NT2/D1 (cell line): ENCODE results near the gene BMP6.

Source experiments
- DNase-seq: peaks from one replicate; pipeline ENCODE4 v3.0.0-alpha.2; 2011; ENCODE audit warnings: low read depth, low spot score
- H3K27me3 ChIP-seq: 2 replicates; pipeline ENCODE4 v1.6.0; 2011; ENCODE audit warnings: mild to moderate bottlenecking; ENCODE audit not compliant: insufficient read length, insufficient read depth
- H3K36me3 ChIP-seq: 2 replicates; pipeline ENCODE4 v1.6.1; 2011; ENCODE audit warnings: mild to moderate bottlenecking, low read length, mixed read lengths; ENCODE audit not compliant: insufficient read depth, insufficient read length
- H3K4me1 ChIP-seq: 2 replicates; pipeline ENCODE4 v1.5.1; 2011; ENCODE audit not compliant: insufficient read depth, insufficient read length
- H3K4me3 ChIP-seq: 2 replicates; pipeline ENCODE4 v1.5.1; 2011; ENCODE audit warnings: low read depth; ENCODE audit not compliant: insufficient read length
- H3K9ac ChIP-seq: 2 replicates; pipeline ENCODE4 v1.6.0; 2011; ENCODE audit warnings: low read depth; ENCODE audit not compliant: insufficient read length
- H3K9me3 ChIP-seq: 2 replicates; pipeline ENCODE4 v1.5.1; 2011; ENCODE audit warnings: mild to moderate bottlenecking, low read length; ENCODE audit not compliant: insufficient read depth
- SUZ12 ChIP-seq: IDR thresholded peaks from 2 replicates; pipeline ENCODE4 v1.6.1; 2011; ENCODE audit not compliant: insufficient read length, insufficient read depth; ENCODE audit errors: extremely low read depth
- YY1 ChIP-seq: IDR thresholded peaks from 2 replicates; pipeline ENCODE4 v1.6.1; 2011; ENCODE audit not compliant: insufficient read length, insufficient read depth
- ZNF274 ChIP-seq: IDR thresholded peaks from 2 replicates; pipeline ENCODE4 v1.6.1; 2011; ENCODE audit warnings: mild to moderate bottlenecking, low read depth, low read length

BMP6 gene

GRCh38 chr6:7697820-7698623, 27.9 kb upstream of the BMP6 start:
- no peaks in the 10 kb centered on the region; the same call in 1 of the 2 replicates for H3K9me3 ChIP-seq
- no peak overlapping the region for H3K4me3 ChIP-seq
- DNase-seq, result no peak
- H3K36me3 ChIP-seq, result no peaks in the 10 kb centered on the region
- H3K27me3 ChIP-seq, result no peaks in the 10 kb centered on the region
- no peak for TF ChIP-seq YY1
- no peak for TF ChIP-seq SUZ12
- no peak for TF ChIP-seq ZNF274
- no peaks in the 10 kb centered on the region for H3K4me1 ChIP-seq
- no peak overlapping the region for H3K9ac ChIP-seq

- no peaks in the 10 kb centered on the region for H3K27me3 ChIP-seq
- no peak overlapping the region for H3K4me3 ChIP-seq
- TF ChIP-seq ZNF274 (no peak), YY1 (no peak), SUZ12 (no peak)
- H3K9me3 ChIP-seq, result no peaks in the 10 kb centered on the region; the same call in 1 of the 2 replicates
- no peak for DNase-seq
- no peaks in the 10 kb centered on the region for H3K4me1 ChIP-seq
- H3K9ac ChIP-seq, result no peak overlapping the region
- no peaks in the 10 kb centered on the region for H3K36me3 ChIP-seq
Measured at GRCh38 chr6:7701212-7701834, 24.6 kb upstream of the BMP6 start.

GRCh38 chr6:7703148-7703680, 22.7 kb upstream of the BMP6 start:
- no peak for DNase-seq
- Histone ChIP-seq H3K9ac (no peak overlapping the region), H3K4me1 (no peaks in the 10 kb centered on the region), H3K27me3 (no peaks in the 10 kb centered on the region), H3K36me3 (no peaks in the 10 kb centered on the region), H3K9me3 (no peaks in the 10 kb centered on the region; the same call in 1 of the 2 replicates), H3K4me3 (no peak overlapping the region)
- no peak for TF ChIP-seq SUZ12
- no peak for TF ChIP-seq ZNF274
- no peak for TF ChIP-seq YY1

- H3K4me3 ChIP-seq, result no peak overlapping the region
- H3K4me1 ChIP-seq, result no peaks in the 10 kb centered on the region
- H3K9me3 ChIP-seq, result no peaks in the 10 kb centered on the region
- H3K27me3 ChIP-seq, result no peaks in the 10 kb centered on the region
- TF ChIP-seq ZNF274, result no peak
- TF ChIP-seq SUZ12, result no peak
- no peak for TF ChIP-seq YY1
- DNase-seq, result no peak
- no peaks in the 10 kb centered on the region for H3K36me3 ChIP-seq
- H3K9ac ChIP-seq, result no peak overlapping the region
Measured at GRCh38 chr6:7705483-7705882, 20.4 kb upstream of the BMP6 start.

GRCh38 chr6:7706269-7706668, 19.6 kb upstream of the BMP6 start:
- H3K4me3 ChIP-seq, result no peak overlapping the region
- no peak overlapping the region for H3K9ac ChIP-seq
- no peaks in the 10 kb centered on the region for H3K27me3 ChIP-seq
- no peaks in the 10 kb centered on the region for H3K36me3 ChIP-seq
- H3K9me3 ChIP-seq, result no peaks in the 10 kb centered on the region; the same call in 1 of the 2 replicates
- no peak for TF ChIP-seq SUZ12
- no peak for DNase-seq
- H3K4me1 ChIP-seq, result no peaks in the 10 kb centered on the region

GRCh38 chr6:7707787-7708186, 18.1 kb upstream of the BMP6 start:
- no peak for TF ChIP-seq YY1
- no peak for TF ChIP-seq ZNF274
- TF ChIP-seq SUZ12, result no peak
- no peaks in the 10 kb centered on the region for H3K27me3 ChIP-seq
- H3K4me3 ChIP-seq, result no peak overlapping the region
- no peaks in the 10 kb centered on the region; the same call in 1 of the 2 replicates for H3K9me3 ChIP-seq
- H3K36me3 ChIP-seq, result no peaks in the 10 kb centered on the region
- H3K4me1 ChIP-seq, result no peaks in the 10 kb centered on the region
- DNase-seq, result no peak
- H3K9ac ChIP-seq, result no peak overlapping the region

GRCh38 chr6:7719364-7719850, 6.5 kb upstream of the BMP6 start:
- peaks cover 17% of the 10 kb centered on the region for H3K27me3 ChIP-seq
- H3K9me3 ChIP-seq, result no peaks in the 10 kb centered on the region; the same call in none of the 2 replicates
- no peak for DNase-seq
- no peaks in the 10 kb centered on the region for H3K4me1 ChIP-seq
- H3K36me3 ChIP-seq, result no peaks in the 10 kb centered on the region
- TF ChIP-seq YY1, result no peak
- TF ChIP-seq ZNF274, result no peak
- TF ChIP-seq SUZ12, result no peak
- H3K9ac ChIP-seq, result no peak overlapping the region
- no peak overlapping the region for H3K4me3 ChIP-seq
